Effector CD4-positive, alpha-beta T cell (primary cell): ENCODE measurements around the gene DCUN1D2.

Source experiments
- DNase-seq: peaks from one replicate; pipeline ENCODE4 v3.0.0-alpha.2; 2020

DCUN1D2 gene

DNA sequence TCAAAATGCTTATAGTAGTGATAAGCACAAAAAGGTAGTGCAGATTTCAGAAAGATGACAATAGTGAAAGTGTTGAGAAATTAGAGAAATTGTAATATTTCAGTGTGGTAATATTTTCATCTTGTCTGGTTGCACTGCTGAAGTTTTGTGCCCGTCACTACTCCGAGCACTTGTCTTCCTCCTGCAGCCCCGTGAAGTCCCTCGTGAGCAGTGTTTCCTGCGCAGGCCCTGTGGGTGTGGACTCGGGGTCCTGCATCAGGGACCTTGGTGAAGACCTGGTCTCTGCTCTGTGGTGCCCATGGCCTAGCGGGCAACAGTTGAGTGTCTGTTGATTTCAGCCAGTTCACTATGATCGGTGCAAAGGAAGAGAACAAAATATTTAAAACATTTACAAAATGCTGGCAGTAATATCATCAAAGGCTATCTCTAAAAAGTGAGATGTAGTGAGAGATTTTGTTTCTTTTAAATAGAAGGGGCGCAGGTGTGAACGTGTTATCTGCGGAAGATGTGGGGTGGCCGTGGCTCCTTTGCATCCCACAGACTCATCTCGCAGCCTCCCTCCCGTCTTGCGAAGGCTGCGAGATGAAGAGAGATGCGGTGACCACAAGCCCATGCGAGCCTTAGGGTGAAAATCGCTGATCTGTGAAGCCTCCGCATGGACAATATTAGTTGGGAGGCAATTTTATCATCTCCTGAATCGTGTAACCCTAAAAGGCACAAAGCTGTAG is 27.7 kb upstream of the DCUN1D2 start:
- no peak for DNase-seq

DNA sequence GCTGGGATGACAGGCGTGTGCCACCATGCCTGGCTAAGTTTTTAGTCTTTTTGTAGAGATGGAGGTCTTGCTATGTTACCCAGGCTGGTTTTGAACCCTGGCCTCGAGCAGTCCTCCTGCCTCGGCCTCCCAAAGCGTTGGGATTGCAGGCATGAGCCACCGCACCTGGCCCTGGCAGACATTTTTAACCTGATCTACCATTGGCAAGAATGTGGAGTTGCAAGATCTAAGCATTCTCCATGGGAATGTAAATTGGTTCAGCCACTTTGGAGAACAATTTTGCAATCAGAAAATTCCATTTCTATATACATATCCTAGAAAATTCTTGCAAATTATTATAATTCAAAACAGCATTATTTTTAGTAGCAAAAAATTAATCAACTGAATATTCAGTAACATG is 24.3 kb upstream of the DCUN1D2 start:
- DNase-seq, result no peak

DNA sequence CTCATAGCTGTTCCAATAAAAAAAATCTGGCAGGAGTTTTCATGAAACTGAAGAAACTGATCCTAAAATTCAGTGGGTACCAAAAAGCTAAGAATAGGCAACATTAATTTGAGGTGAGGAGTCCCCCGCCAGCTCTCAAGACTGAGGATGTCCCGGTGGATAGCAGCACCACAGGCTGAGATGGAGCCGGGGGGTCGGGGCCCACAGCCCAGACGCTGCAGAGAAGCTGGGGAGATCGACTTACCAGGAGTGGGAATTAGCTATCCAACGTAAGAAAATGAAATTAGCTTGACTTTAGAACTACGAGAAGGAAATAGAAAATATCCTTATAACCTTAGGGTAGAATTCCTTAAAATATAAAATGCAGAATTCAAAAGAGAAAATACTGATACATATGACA is 23.2 kb upstream of the DCUN1D2 start:
- DNase-seq, result no peak

DNA sequence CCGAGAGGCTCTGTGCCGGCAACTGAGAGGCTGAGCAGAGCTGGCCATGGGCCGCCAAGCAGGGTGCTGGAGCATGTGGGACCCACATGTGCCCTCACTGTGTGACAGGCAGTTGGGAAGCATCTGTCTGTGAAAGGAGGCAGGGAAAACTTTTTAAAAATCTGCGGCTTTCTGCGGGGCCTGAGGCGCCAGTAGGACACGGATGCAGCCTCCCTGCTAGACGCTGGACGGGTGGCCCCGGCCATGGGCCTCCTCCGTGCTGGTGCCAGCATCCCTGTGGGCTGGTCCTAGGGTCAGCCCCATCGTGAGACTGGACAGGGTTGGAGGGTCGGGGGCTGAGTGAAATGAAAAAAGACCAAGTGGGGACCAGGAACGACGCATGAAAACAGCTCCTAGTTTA is 20.9 kb upstream of the DCUN1D2 start:
- DNase-seq, result no peak

DNA sequence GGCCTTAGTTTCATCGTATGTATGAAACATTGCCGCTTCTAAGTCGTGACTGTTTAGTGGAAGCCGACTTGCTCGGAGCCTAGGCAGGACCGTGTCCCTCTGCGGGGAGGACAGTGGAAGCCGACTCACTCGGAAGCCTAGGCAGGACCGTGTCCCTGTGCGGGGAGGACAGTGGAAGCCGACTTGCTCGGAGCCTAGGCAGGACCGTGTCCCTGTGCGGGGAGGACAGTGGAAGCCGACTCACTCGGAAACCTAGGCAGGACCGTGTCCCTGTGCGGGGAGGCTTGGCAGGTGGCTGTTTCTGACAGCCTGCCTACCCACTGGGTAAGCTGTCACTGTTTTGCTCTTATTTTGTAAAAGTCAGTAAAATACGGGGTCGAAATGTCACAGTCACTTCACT is 20.4 kb upstream of the DCUN1D2 start:
- no peak for DNase-seq

DNA sequence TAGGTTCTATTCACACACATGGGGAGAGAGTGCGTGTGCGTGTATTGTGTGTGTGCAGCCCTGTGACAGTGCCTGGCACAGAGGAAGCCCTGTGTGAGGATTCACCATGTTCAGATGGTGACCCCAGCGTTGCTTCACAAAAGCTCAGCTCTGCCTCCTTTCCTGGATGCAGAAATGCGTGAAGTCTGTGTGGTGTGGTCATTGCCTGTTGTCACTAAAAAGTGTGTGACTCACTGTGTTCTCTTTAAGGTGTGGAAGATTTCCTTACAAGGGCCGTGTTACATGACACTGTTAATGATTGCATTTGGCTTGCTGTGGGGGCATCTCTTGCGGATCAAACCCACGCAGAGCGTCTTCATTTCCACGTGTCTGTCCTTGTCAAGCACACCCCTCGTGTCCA is 19.5 kb upstream of the DCUN1D2 start:
- no peak for DNase-seq

DNA sequence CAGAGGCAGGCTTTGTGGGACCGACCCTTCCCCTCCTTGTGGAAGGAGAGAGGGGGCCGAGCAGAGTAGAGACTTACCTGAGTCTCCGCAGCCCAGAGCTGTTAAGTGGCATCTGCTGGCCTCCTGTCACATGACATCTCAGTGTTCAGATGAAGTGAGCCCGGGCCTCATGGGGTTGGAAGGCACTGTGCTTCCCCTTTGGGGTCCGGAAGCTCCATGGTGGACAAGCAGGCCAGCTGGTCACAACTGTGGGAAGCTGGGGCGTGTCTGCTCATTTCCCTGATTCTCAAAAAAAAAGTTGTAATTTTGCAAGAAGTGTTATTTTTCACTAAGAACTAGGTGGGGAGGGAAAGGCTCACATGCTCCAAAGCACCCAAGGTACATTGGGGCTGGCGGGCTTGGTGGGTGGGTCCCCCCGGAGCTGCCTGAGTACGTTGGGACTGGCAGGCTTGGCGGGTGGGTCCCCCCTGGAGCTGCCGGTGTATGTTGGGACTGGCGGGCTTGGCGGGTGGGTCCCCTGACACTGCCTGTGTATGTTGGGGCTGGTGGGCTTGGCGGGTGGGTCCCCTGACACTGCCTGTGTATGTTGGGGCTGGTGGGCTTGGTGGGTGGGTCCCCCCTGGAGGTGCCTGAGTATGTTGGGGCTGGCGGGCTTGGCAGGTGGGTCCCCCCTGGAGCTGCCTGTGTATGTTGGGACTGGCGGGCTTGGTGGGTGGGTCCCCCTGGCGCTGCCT is 18.2 kb upstream of the DCUN1D2 start:
- no peak for DNase-seq

DNA sequence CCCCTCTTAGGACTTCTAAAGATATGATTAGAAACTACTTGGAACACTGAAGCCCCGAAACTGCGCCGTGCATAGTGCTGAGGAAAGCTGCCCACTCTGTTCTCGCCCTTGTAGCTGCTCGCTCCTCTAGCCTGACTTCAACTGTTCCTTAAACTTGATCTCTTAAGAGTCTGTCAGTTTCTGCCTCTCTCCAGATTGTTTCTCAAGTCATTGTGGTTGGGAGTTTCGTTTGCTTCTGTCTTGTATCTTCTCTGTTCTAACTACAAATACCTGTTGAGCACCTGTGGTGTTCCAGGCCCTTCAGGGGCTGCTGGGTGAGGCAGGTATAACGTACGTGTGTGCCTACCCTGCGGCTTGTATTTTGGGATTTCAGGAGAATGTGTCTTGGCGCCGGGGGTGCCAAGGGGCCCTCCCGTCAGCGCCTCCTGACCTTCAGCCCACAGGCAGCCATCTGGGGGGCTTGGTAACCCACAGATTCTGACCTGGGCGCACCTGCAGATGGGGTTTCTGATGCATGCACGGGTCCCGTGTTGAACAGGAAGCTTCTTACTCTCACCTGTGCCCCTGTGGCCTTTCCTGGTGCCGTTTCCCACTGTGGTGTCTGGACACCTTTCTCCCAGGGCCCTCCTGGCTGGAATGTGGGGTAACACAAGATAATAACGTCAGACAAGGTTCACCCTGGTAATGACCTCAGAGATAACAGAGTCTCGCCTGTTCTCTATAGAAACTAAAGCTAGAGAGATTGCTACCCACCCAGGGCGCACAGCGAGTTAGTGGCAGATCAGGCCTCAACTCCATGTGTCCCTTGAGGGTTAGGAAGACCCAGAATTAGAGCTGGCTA is 17.2 kb upstream of the DCUN1D2 start:
- no peak for DNase-seq

DNA sequence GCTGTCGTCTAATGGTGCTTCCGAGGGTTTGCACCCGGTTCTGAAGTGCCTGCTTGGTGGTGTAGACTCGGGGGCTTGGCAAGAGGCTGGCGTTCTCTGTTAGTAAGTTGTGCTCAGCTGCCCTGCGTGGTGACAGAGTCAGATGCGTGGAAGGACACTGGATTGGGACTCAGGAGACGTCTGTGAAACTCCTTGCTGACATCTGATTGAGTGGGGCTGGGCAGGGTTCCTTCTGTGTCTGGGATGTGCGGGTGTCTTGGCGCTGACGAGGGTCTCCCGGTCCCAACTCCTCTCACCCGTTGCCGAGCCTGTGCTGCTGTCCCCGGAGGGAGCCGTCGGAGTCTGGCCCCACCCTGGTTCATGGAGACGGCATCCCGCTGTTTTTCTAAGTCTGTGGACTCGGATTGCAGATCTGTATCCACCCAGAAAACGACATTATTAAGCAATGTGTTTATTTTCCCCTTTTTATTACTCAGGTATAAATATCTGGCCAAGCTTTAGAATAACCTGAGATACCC is 16.4 kb upstream of the DCUN1D2 start:
- DNase-seq, result no peak

DNA sequence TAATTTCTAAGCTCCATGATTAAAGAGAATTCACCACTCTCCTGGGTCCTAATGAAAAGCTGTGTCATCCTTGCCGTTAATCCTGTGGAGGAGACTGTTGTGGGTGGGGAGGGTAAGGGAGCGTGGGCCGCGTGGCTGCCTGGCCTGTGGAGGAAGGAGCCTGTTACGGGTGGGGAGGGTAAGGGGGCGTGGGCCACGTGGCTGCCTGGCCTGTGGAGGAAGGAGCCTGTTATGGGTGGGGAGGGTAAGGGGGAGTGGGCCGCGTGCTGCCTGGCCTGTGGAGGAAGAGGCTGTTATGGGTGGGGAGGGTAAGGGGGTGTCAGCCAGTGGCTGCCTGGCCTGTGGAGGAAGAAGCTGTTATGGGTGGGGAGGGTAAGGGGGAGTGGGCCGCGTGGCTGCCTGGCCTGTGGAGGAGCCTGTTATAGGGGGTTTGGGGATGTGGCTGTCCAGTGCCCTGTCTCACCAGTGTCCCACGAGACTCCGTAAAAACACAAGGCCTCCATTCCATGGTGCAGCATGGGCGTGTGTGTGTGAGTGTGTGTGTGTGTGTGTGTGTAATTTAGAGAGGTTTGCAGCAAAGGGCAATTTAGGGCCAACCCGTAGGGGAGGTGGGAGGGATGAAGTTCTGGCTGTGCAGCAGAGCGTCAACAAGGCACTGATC is 15.6 kb upstream of the DCUN1D2 start:
- no peak for DNase-seq

DNA sequence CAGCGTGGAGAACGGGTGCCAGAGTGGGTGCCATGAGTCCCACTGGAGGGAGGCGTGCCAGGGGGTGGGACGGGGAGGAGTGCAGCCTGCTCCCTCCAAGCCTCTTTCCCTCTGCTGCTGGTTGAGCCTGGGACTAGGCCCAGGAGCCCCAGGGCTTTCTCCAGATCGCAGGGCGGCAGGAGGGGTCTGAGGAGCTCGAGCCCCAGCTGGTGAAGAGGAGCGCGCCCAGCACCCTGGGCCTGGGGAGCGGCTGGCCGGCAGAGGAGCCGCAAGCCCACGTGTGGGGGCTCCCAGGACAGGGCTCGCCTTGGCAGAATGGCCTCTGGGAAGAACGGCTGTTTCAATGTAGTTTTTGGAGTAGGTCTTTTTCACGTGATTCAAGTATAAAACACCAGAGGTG is 12.2 kb upstream of the DCUN1D2 start:
- DNase-seq, result no peak

DNA sequence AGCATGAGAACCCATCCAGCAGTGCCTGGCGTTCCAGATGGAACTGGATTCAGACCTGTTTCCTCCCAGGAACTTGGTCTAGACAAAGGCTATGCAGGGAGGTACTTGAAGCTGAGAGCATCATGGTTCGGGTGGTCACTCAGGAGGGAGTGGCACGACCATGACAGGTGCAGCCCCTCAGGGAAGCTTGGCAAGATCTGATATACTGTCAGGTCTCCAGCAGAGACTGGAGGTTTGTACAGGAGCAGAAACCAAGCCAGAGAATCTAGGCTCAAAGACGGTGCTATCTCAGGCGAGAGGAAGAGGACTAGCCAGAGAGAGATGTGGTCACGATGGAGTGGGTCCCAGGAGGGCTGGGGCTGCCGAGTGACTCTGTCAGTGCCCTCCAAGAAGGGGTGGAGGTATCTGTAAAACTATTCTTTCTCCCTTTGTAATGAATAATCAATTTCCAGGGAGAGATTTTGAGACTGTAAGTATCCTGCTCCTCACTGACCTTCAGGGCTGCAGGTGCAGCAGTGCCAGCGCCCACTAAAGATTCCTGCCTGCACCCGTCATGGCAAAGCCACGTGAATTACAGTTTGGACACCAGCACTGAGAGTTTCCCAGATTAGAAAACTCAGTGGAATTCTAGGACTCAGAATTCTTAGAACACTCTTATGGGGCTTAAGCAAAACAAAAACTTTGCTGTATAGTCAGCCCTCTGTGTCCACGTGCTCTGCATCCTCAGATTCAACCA is 10.2 kb upstream of the DCUN1D2 start:
- DNase-seq, result no peak

DNA sequence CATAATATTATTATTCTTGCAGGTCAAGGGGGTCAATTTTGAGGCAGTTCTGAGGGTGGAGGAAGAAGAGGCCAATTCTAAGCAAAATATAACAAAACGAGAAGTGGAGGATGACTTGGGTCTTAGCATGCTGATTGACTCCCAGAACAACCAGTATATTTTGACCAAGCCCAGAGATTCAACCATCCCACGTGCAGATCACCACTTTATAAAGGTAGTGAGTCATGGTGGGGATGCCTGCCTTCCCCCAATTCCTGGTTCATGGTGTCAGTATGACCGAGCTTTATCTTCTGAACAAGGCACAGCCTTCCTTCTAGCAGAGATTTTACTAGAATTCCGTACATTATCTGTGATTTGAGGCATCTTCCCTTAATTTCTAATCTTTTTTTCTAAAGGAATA is 9.4 kb upstream of the DCUN1D2 start:
- no peak for DNase-seq

DNA sequence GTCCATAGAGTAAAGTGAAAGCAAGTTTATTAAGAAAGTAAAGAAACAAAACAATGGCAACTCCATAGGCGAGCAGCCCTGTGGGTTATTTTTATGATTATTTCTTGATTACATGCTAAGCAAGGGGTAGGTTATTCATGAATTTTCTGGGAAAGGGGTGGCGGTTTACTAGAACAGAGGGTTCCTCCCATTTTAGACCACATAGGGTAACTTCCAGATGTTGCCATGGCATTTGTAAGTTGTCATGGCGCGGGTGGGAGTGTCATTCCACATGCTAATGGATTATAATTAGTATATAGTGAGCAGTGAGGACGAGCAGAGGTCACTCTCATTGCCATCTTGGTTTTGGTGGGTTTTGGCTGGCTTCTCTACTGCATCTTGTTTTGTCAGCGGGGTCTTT is 8.4 kb upstream of the DCUN1D2 start:
- DNase-seq, result no peak

DNA sequence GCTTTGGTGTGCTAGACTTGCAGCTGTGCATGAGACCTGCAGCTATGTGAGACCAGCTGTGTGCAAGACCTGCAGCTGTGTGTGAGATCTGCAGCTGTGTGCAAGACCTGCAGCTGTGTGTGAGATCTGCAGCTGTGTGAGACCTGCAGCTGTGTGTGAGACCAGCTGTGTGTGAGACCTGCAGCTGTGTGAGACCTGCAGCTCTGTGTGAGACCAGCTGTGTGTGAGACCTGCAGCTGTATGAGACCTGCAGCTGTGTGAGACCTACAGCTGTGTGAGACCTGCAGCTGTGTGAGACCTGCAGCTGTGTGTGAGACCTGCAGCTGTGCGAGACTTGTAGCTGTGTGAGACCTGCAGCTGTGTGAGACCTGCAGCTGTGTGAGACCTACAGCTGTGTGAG is 6.7 kb upstream of the DCUN1D2 start:
- no peak for DNase-seq

DNA sequence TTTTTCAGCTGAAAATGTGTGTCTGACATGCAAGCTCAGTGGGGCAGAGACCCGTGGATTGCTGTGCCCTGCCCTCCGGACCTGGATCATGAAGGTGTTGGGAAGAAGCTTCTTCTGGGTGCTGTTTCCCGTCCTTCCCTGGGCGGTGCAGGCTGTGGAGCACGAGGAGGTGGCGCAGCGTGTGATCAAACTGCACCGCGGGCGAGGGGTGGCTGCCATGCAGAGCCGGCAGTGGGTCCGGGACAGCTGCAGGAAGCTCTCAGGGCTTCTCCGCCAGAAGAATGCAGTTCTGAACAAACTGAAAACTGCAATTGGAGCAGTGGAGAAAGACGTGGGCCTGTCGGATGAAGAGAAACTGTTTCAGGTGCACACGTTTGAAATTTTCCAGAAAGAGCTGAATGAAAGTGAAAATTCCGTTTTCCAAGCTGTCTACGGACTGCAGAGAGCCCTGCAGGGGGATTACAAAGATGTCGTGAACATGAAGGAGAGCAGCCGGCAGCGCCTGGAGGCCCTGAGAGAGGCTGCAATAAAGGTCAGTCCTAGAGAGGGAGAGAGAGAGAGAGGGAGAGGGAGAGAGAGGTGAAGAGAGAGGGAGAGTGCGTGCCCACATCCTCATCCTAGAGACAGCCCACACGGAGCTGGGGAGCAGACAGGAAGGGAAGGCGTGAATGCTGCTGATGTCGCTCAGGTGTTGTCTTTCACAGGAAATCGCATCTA is 5.1 kb upstream of the DCUN1D2 start:
- no peak for DNase-seq

DNA sequence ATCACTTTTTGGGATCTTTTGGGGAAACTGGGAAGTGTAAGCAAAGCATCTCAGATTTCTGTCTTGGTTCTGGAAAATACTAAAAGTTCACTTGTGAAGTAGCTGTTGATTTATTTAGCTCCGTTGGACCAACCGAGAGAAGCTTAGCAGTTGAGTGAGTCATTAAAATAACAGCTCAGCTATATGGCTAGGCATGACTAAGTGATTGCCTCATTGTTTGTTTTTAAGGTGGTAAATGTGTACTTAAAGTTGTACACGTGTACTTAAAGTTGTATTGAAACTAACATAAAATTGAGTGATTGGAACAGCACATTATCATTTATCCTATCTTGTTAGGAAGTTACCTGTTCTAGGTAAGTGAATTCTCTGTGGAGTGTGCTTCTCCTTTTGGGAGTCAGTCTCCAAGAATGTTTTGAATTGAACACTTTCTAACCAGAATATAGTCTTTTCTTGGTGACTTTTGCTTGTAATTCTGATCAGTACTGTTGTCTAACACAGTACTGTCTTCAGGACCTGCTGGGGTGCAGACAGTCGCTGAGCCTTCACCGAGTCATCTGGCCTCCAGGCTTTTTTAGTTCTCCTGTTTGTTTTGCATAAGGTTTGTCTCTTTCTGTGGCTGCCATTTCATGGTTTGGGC is 2.9 kb upstream of the DCUN1D2 start:
- DNase-seq, result no peak

DNA sequence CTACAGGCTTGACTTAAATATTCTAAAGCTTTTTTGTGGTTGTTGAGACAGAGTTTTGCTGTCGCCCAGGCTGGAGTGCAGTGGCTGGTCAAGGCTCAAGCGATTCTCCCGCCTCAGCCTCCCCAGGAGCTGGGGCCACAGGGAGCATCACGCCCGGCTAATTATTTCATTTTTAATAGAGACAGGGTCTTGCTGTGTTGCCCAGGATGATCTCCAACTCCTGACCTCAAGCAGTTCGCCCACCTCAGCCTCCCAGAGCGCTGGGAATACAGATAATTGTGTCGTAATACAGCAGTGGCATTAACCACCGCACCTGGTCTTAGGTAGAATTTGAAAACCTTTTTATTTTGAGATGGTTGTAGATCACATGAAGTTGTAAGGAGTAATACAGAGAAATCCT is 1.5 kb upstream of the DCUN1D2 start:
- no peak for DNase-seq

DNA sequence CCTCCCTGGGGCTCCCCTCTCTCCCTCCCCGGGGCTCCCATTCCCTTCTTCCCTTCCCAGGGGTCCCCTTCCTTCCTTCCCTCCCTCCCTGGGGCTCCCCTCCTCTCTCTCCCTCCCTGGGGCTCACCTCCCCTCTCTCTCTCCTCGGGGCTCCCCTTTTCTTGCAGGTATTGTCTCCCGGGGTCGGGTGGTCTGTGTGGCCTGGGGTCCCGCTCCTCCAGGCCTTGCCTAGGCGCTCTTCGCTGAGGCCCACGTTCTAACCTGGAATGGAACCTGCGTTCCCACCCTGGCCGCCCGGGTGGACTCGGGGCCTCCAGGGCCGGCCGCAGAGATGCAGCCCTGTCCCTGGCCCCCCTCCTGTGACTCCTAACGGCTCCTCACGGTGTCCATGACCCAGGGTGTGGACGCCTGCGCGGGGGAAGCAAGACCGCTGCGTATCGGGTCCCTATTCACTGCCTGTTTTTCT is 940 bp upstream of the DCUN1D2 start:
- no peak for DNase-seq

DNA sequence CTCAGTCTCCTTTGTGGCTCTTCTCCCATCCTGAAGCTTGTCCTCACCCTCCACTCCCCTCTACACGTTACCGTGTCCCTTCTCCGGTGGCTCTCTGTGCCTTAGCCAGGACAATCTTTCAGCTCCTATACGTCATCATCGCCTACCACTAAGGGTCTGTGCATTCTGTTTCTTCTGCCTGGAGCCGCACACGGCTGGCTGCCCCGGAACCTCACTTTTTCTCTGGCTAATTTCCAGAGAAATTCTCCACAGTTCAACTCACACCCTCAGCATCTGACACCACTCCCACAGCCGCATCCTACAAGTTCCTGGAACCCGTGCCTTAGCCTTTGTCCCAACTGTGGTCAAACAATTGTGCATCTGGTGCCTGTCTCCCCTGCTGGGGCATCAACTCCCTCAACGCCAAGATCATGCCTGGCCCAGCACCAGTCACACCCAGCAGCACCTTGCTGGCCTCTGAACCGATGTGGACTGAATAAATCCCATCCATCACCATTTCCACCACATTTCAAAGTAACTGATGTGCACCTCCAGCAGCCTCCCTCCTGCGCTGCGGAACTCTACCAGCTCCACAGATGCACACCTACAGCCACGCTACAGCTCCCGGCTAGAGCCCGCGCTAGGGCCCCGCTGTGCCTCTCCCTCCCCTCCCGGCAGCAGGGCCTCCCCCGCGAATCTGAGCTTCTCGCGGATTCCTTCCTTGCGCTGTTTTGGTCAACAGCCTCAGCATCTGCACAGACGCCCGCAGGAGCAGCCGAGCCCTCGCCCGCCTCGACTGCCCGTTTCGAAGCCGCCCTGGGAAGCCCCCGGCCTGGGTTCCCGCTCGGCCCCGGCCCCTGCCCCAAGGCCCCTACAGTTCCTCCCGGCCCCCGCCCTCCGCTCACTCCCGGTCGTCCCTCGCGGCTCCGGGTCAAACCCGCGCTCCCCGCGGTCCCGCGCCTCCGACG is 689 bp downstream of the DCUN1D2 start:
- DNase-seq, result no peak
